GM21717 (cell line): ENCODE results near the gene IPPK.

Experiments
- ATAC-seq: cut with Tn5 transposase; IDR thresholded peaks from one replicate; pipeline ENCODE4 v1.9.1; 2021; ENCODE audit warnings: mild to moderate bottlenecking, moderate library complexity; ENCODE audit not compliant: unreplicated experiment

IPPK gene

DNA sequence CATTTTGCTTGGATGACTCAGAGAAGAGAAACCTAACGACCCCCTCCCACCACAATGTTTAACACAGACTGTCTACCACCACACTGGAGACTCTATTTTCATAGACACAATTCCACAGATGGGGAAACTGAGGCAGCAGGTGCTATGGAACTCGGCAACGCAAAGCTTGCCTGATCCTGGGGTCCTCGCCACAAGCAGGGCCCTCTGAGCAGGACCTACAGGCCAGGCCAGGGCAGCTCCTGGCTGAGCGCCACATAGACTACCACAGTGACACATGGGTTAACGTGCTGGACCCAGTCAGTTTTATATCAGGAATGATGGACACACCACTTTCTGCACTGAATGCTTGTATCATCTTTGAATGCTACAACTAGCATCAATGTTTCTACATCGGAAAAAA is 11.8 kb downstream of the IPPK start:
- no peak for ATAC-seq

- ATAC-seq: no peak
Measured at GRCh38 chr9:92657296-92658094, 12.4 kb downstream of the IPPK start.

GRCh38 chr9:92656537-92656925 is 13.4 kb downstream of the IPPK start:
- ATAC-seq: no peak

- no peak for ATAC-seq
Measured at GRCh38 chr9:92655896-92656536, 13.9 kb downstream of the IPPK start.

DNA sequence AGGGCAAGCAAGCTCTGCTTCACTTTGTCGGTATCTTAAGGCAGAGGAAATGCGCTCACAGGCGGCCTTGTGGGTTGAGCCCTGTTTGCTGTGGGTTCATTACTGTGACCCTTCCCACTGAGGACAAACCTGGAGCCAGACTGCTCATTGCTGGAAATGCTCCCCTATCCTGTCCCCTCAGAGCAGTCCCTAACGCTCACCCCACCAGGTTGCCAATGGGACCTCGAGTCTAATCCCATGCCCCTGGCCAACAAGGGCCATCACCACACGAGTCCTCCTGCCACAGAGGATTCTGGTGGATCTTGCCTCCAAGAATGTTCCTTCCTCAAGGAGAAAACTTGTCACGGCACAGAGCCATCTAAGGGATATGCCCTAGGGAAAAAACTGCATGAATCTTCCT is 14.6 kb downstream of the IPPK start:
- ATAC-seq: no peak

DNA sequence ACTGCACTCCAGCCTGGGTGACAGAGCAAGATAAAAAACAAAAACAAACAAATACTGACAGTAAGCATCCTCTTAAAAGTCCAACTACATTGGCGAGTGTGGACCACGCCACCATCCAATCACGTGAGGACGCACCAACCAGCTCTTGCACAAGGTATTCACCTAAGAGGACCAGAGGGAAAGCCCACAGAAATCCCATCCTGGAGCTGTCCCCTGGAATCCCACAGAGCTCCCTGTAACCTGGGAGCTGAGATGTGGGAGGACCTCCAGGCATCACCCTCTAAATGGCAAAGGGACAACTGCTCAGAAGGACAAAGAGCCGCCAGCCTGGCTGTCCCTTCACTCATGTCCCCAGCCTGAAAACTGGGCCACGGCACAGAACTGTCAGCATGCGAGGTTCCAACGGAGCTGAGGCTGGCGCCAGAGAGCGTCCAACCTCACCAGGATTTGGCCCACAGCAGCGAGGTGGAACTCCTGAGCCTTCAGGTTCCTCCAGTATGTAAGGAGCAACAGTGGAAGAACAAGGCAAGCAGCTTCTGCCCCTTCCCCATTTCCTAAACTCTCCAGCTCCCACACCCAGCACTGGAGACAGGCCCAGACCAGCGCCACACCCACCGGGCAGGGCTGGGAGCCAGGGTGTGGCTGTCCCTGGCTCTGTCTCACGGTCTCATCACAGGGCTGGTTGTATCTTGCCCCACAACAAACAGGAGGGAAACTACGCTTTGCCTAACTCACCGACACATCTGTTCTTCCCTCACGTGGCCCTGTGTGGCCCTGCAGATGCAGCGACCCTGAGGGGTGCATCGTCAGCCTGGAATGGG is 15.2 kb downstream of the IPPK start:
- ATAC-seq: no peak

DNA sequence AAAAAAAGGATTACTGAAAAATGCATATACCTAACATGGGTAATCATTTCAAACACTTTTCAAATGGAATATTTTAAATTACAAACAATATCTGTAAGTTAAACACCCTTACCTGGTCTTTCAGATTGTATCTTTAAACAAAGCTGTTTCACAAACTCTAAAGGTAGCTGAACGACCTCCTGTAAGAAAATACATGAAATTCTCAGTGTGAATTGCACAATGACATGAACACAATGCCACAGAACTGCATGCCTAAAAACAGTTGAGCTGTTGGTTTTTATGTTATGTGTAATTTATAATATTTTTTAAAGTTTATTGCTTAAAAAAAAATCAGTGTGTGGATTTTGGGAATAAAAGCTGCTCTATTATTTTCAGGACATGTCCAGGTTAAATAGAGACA is 17.5 kb downstream of the IPPK start:
- ATAC-seq: no peak

- no peak for ATAC-seq
Measured at GRCh38 chr9:92650839-92651621, 18.9 kb downstream of the IPPK start.

GRCh38 chr9:92650296-92650695 is 19.6 kb downstream of the IPPK start:
- no peak for ATAC-seq

DNA sequence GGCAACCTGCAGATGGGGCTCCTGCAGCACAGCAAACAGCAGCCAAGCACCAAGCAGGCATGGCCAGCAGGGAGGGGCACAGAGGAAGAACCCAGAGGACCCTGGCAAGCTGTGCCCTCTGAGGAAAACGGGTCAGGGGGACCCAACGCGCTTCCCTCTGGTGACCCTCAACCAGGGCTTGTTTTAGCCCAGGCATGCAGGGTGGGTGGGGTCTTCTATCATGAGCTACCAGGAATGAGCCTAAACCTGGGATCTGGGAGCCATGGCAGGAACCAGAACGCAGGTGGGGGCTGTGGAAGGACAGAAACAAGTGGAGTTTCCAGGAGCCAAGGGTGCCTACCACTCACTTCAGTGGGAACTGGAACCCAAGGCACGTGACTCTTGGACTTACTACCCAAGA is 20.9 kb downstream of the IPPK start:
- ATAC-seq: no peak

- ATAC-seq: no peak
Measured at GRCh38 chr9:92648474-92648971, 21.4 kb downstream of the IPPK start.

- ATAC-seq: no peak
Measured at GRCh38 chr9:92647671-92648473, 22.1 kb downstream of the IPPK start.

GRCh38 chr9:92645041-92645440 is 24.9 kb downstream of the IPPK start:
- ATAC-seq: no peak

DNA sequence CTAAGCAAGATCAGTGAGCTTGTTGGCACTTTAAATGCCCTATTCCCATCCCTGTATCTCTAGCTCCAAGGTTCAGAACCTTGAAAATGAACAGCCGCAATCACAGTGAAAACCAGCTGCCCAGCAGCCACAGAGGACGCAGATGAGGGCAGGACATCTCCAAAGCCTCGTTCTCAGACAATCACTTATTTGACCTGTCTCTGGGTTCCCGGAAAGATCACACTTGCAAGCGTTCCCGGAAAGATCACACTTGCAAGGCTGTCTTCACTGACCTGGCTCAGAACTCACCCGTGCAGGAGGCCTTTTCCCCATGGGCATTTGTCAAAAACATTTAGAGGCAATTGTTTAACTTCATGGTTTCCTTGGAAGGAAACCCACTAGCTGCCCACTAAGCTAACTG is 25.7 kb downstream of the IPPK start:
- ATAC-seq: no peak

DNA sequence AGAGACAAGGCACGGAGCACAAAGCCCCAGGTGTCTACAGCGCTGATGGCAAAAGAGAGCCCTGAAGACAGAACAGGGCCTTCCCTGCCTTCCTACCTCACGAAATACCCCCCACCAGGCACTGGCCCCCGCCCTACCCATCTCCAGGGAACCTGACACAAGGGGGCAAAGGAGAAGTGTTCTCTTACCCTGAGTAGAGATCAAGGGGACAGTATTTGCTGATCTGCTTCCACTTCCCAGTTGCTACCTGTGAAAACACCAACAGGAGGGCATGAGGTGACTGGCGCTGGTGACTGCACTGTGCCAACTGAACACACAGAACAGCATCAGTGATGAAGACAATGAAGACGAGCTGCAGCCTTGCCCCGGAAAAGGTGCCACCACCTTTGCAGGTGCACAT is 27.4 kb downstream of the IPPK start:
- ATAC-seq: no peak

- ATAC-seq: no peak
Measured at GRCh38 chr9:92642041-92642451, 27.9 kb downstream of the IPPK start.

GRCh38 chr9:92641092-92641809 is 28.7 kb downstream of the IPPK start:
- no peak for ATAC-seq

DNA sequence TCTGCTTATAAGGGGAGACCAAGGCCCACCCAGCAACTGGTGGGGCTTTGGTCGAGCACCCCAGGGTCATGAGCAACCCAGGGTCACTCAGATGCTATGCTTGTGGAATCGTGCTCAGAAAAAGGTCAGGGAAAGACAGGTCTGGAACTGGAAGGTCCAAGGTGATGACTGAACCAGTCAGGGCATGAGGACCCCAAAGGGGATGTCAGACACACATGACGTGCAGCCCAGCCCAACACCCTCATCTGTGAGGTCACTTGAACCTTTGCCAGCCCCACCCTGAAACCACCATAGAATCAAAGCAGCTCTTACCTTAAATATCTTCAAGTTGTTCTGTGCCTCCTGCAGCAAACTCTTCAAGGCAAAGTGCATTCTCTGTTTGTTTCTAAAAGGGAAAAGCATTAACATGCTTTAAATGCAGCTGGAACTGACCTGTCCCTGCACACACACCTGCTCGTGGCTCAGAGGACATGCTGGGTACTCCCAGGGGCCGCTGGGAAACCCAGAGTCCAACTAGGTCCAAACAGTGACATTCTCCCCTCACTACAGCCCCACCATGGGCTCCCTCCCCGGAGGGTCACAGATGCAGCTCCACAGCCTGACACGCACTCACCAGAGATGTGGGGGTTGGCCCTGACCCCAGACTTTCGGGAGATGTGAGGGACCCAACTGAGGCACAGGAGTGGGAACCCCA is 29.4 kb downstream of the IPPK start:
- no peak for ATAC-seq

DNA sequence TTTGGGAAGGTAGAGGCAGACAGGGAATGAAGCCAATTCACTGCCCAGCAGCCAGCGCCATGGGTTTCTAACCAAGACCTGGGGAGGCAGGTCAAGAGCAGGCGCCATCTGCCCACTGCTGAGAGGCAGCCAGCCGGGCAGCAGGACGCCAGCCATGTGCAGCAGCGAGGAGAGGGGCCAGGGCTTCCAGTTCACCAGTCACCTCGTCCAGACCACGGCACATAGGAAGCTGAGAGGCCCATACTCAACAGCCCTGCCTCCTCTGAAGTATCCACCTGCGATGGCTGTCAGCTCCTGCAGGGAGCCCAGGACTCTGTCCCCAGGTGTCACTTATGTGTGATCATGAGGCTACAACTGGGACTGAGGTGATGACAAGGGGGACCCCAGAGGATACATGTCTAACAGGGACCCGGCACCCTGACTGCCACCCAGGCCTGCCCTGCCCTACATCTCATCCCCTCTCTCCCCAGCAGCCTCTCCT is 30.1 kb downstream of the IPPK start:
- no peak for ATAC-seq
